Endodermal cell (in vitro differentiated cells): ENCODE results near the gene PLAAT1. TPM values are rescaled to one million over a fixed set of nuclear protein-coding genes. Genes with fewer than 3 reads are reported as not detected.

Experiments
- DNase-seq: peaks from one replicate; pipeline ENCODE4 v3.0.0-alpha.2; 2017
- H3K27ac ChIP-seq: 2 replicates; pipeline ENCODE4 v1.5.1; 2013; ENCODE audit warnings: mild to moderate bottlenecking, low read depth, low read length, moderate library complexity
- H3K27me3 ChIP-seq: 2 replicates; pipeline ENCODE4 v1.6.1; 2013; ENCODE audit warnings: mild to moderate bottlenecking, low read length, moderate library complexity; ENCODE audit not compliant: insufficient read depth, control insufficient read depth, poor library complexity, severe bottlenecking
- H3K36me3 ChIP-seq: 2 replicates; pipeline ENCODE4 v1.7.0; 2013; ENCODE audit warnings: mild to moderate bottlenecking, low read length, moderate library complexity; ENCODE audit not compliant: control insufficient read depth, insufficient read depth
- H3K4me1 ChIP-seq: one replicate; pipeline ENCODE4 v1.7.0; 2013; ENCODE audit warnings: low read length; ENCODE audit not compliant: control insufficient read depth, insufficient read depth
- H3K4me3 ChIP-seq: 2 replicates; pipeline ENCODE4 v1.5.1; 2013; ENCODE audit warnings: mild to moderate bottlenecking, low read length, moderate library complexity
- H3K9ac ChIP-seq: 2 replicates; pipeline ENCODE4 v1.6.1; 2013; ENCODE audit warnings: mild to moderate bottlenecking, low read length, moderate library complexity; ENCODE audit not compliant: poor library complexity, severe bottlenecking; ENCODE audit errors: extremely low read depth
- H3K9me3 ChIP-seq: 2 replicates; pipeline ENCODE4 v1.6.1; 2013; ENCODE audit warnings: mild to moderate bottlenecking, low read length, moderate library complexity; ENCODE audit not compliant: control insufficient read depth
- H3K27ac Mint-ChIP-seq: 2 replicates; pipeline ENCODE4 v1.8.0; 2020; ENCODE audit warnings: mixed read lengths
- H3K27me3 Mint-ChIP-seq: 2 replicates; pipeline ENCODE4 v1.8.0; 2021; ENCODE audit warnings: mild to moderate bottlenecking, mixed read lengths; ENCODE audit not compliant: insufficient read depth
- H3K36me3 Mint-ChIP-seq: 2 replicates; pipeline ENCODE4 v1.8.0; 2020; ENCODE audit warnings: low read depth, mixed read lengths
- H3K4me1 Mint-ChIP-seq: 2 replicates; pipeline ENCODE4 v1.8.0; 2020; ENCODE audit warnings: mixed read lengths
- H3K4me3 Mint-ChIP-seq: 2 replicates; pipeline ENCODE4 v1.8.0; 2020; ENCODE audit warnings: mild to moderate bottlenecking, moderate library complexity, mixed read lengths
- H3K9me3 Mint-ChIP-seq: 2 replicates; pipeline ENCODE4 v1.8.0; 2020; ENCODE audit warnings: mild to moderate bottlenecking, mixed read lengths
- CTCF ChIP-seq: fragments of 200-600 bp; sonication (generic); conservative IDR thresholded peaks from 2 replicates; pipeline ENCODE4 v1.5.0; 2021; ENCODE audit warnings: antibody characterized with exemption, mild to moderate bottlenecking
- WGBS, 2 experiments: methylation state at CpG; one replicate each; pipeline versions ENCODE4 v1.1.5 to v1.1.7; 2013; ENCODE audit warnings: missing lambda C conversion rate in 2 of 2, mixed read lengths in 1 of 2; ENCODE audit not compliant: insufficient coverage in 1 of 2, insufficient read length in 1 of 2; 5-methylcytosine and 5-hydroxymethylcytosine counted together
- total RNA-seq, 2 donors: library from RNA; stranded (reverse); fragmentation: NEBNext Ultra II Directional in 1 of 2; extraction: Animal tissue kit (Norgen Biotek cat#: 25700) in 1 of 2; gene quantifications; 2 replicates in 1 of 2; 3 replicates in 1 of 2; pipeline ENCODE4 v1.2.1, GENCODE V29; 2021

The PLAAT1 gene
- total RNA-seq, 2 donors from 2014 or later, result 3.1 to 4.9 TPM

- H3K27me3 ChIP-seq, result no peaks in the 10 kb centered on the region
- no peak overlapping the region for H3K4me3 Mint-ChIP-seq
- no peaks in the 10 kb centered on the region for H3K36me3 ChIP-seq
- peaks cover 14% of the 10 kb centered on the region for H3K9me3 Mint-ChIP-seq
- no peak for TF ChIP-seq CTCF
- no peak for DNase-seq
- no peak overlapping the region for H3K27ac ChIP-seq
- no peaks in the 10 kb centered on the region for H3K27me3 Mint-ChIP-seq
- no peak overlapping the region for H3K9ac ChIP-seq
- WGBS, 2 experiments, result 87 to 100% methylated on average over 2 to 3 of the region's 3 CpGs
- H3K4me1 ChIP-seq, result no peaks in the 10 kb centered on the region
- H3K27ac Mint-ChIP-seq, result no peak overlapping the region
- H3K4me3 ChIP-seq, result no peak overlapping the region
- H3K9me3 ChIP-seq, result peaks cover 14% of the 10 kb centered on the region
- H3K4me1 Mint-ChIP-seq, result peaks cover 5% of the 10 kb centered on the region
- H3K36me3 Mint-ChIP-seq, result peaks cover 13% of the 10 kb centered on the region
These were observed 13.1 kb downstream of the PLAAT1 start for GRCh38 chr3:193253986-193254660.

GRCh38 chr3:193261970-193262369, 20.9 kb downstream of the PLAAT1 start:
- Histone ChIP-seq H3K4me3 (no peak overlapping the region), H3K27me3 (no peaks in the 10 kb centered on the region), H3K36me3 (no peaks in the 10 kb centered on the region), H3K27ac (no peak overlapping the region), H3K4me1 (no peaks in the 10 kb centered on the region), H3K9ac (no peak overlapping the region), H3K9me3 (no peaks in the 10 kb centered on the region)
- no peak for TF ChIP-seq CTCF
- Mint-ChIP-seq H3K4me3 (no peak overlapping the region), H3K9me3 (no peaks in the 10 kb centered on the region), H3K4me1 (no peaks in the 10 kb centered on the region), H3K27ac (peak overlapping the region; percentile 2), H3K36me3 (peaks cover 10% of the 10 kb centered on the region), H3K27me3 (no peaks in the 10 kb centered on the region)
- no peak for DNase-seq
- WGBS, 2 experiments, result 94% methylated on average over 1 of the region's 1 CpG; no CpG with 5 or more reads in 1 of the 2 experiments

- H3K27ac Mint-ChIP-seq, result no peak overlapping the region
- 98% methylated on average over 5 of the region's 5 CpGs; no CpG with 5 or more reads in 1 of the 2 experiments for WGBS, 2 experiments
- H3K36me3 ChIP-seq, result no peaks in the 10 kb centered on the region
- no peaks in the 10 kb centered on the region for H3K27me3 ChIP-seq
- no peaks in the 10 kb centered on the region for H3K27me3 Mint-ChIP-seq
- no peaks in the 10 kb centered on the region for H3K9me3 ChIP-seq
- no peak overlapping the region for H3K9ac ChIP-seq
- H3K36me3 Mint-ChIP-seq, result peaks cover 8% of the 10 kb centered on the region
- no peak overlapping the region for H3K4me3 Mint-ChIP-seq
- H3K4me1 Mint-ChIP-seq, result no peaks in the 10 kb centered on the region
- H3K4me1 ChIP-seq, result no peaks in the 10 kb centered on the region
- no peak overlapping the region for H3K4me3 ChIP-seq
- peak; percentile 52 for TF ChIP-seq CTCF
- no peaks in the 10 kb centered on the region for H3K9me3 Mint-ChIP-seq
- H3K27ac ChIP-seq, result no peak overlapping the region
- DNase-seq, result no peak
These were observed 21.7 kb downstream of the PLAAT1 start for GRCh38 chr3:193262707-193263106.
